Lower leg skin (tissue), 3 donors: Measurements from ENCODE around the gene CCT7.

Experiments used
- POLR2A ChIP-seq, 2 donors: fragments of 450-650 bp; IDR thresholded peaks; one replicate each; pipeline ENCODE4 v1.6.1; 2016 to 2017; ENCODE audit warnings: antibody characterized with exemption in 2 of 2, mild to moderate bottlenecking in 1 of 2, moderate library complexity in 1 of 2
- TF ChIP-seq, protein P1 (sequence below), 3 donors: fragments of 450-650 bp; IDR thresholded peaks; one replicate each; pipeline ENCODE4 v1.5.1; 2016; ENCODE audit warnings: antibody characterized with exemption in 3 of 3, mild to moderate bottlenecking in 3 of 3, moderate library complexity in 2 of 3

DNA sequence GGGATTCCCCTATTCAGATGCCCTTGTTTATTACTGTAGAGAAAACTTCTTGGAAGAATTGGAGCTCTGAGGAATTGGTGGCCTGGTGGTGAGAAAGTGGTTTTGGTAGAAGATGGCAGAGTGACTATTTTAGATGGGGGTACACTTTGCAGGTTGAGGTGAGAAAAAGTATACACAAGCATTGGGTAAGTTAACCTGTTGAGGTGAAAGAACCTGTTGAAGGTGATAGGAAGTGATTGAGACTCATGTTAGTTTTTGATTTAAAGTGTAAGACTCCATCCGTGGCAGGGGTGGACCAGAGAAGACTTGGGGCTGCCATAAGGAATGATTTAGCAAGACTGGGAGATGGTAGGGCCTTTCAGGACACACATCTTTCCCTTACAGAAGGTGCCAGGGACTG is 3.1 kb downstream of the CCT7 start:
- TF ChIP-seq, protein P1, sequence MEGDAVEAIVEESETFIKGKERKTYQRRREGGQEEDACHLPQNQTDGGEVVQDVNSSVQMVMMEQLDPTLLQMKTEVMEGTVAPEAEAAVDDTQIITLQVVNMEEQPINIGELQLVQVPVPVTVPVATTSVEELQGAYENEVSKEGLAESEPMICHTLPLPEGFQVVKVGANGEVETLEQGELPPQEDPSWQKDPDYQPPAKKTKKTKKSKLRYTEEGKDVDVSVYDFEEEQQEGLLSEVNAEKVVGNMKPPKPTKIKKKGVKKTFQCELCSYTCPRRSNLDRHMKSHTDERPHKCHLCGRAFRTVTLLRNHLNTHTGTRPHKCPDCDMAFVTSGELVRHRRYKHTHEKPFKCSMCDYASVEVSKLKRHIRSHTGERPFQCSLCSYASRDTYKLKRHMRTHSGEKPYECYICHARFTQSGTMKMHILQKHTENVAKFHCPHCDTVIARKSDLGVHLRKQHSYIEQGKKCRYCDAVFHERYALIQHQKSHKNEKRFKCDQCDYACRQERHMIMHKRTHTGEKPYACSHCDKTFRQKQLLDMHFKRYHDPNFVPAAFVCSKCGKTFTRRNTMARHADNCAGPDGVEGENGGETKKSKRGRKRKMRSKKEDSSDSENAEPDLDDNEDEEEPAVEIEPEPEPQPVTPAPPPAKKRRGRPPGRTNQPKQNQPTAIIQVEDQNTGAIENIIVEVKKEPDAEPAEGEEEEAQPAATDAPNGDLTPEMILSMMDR (IDR thresholded peaks at IDR 0.05): no peak
- TF ChIP-seq POLR2A (IDR thresholded peaks at IDR 0.05): no peak
